ES-I3 (cell line): ENCODE results near the gene SEC16A.

Experiments
- H3K36me3 ChIP-seq: 2 replicates; pipeline ENCODE4 v1.6.1; 2013; ENCODE audit warnings: mild to moderate bottlenecking, low read length, control low read depth, moderate library complexity; ENCODE audit not compliant: insufficient read depth
- H3K4me1 ChIP-seq: 2 replicates; pipeline ENCODE4 v1.6.1; 2013; ENCODE audit warnings: mild to moderate bottlenecking, control low read depth, low read length; ENCODE audit not compliant: insufficient read depth
- H3K9ac ChIP-seq: 2 replicates; pipeline ENCODE4 v1.6.1; 2013; ENCODE audit warnings: low read depth, mild to moderate bottlenecking, low read length, moderate library complexity
- H3K9me3 ChIP-seq: 2 replicates; pipeline ENCODE4 v1.6.1; 2013; ENCODE audit warnings: mild to moderate bottlenecking, low read length, moderate library complexity; ENCODE audit not compliant: control insufficient read depth, insufficient read depth

Gene SEC16A

GRCh38 chr9:136474974-136475865 is 7.6 kb downstream of the SEC16A start:
- H3K4me1 ChIP-seq: no peaks in the 10 kb centered on the region
- no peaks in the 10 kb centered on the region for H3K9me3 ChIP-seq
- peaks cover 50% of the 10 kb centered on the region for H3K36me3 ChIP-seq
- H3K9ac ChIP-seq: no peak overlapping the region

- no peaks in the 10 kb centered on the region for H3K4me1 ChIP-seq
- no peaks in the 10 kb centered on the region for H3K9me3 ChIP-seq
- H3K9ac ChIP-seq: no peak overlapping the region
- peaks cover 52% of the 10 kb centered on the region for H3K36me3 ChIP-seq
Observed at GRCh38 chr9:136474021-136474640, 8.7 kb downstream of the SEC16A start.

DNA sequence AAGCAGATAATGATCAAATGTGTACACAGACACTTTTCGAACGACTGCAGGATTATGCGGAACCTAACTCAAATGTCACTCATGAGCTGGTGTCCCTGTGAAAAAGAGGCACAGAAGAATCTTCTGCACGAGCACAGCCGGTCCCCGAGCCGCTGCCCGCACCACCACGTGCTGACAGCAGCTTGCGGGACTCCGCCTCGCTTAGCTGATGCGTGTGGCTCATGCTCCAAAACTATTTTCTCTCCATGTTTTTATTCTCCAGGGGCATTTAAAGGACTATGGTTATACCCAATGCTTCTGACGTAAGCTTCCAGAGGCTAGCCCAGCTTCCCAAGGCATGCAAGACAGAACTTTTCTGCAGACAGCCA is 9.5 kb downstream of the SEC16A start:
- Histone ChIP-seq H3K9ac (no peak overlapping the region), H3K9me3 (no peaks in the 10 kb centered on the region), H3K4me1 (no peaks in the 10 kb centered on the region), H3K36me3 (peaks cover 55% of the 10 kb centered on the region)

DNA sequence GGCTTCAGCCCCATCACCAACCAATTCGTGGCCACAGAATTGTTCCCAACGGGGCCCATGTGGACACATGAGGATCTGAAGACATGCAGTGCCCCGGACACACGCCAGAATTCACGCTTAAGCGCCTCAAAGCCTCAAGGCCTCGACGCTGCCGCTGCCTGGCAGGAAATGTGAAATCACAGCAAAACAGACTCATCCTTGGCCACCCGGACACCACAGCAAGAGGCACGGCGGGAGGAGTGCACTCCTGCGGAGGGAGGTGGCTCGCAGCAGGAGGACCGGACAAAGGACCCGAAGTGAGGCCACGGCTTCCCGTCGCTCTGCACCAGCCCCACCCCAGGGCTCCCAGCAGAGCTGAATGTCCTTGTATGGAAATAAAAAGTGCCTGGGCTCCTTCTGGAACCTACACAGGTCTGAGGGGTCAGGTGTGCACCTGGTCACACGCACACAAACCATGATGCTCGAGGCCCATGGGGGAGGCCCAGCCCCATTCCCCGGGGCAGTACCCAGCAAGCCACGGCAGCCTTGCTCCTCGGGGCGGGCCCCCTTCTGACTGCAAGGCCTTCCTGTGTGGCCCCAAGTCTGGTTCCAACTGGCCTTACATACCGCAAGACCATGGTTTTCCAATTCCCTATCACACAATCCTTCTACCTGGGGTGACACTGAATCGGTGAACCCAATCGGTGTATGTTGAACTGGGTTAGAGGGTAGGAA is 10.0 kb downstream of the SEC16A start:
- Histone ChIP-seq H3K4me1 (no peaks in the 10 kb centered on the region), H3K9me3 (no peaks in the 10 kb centered on the region), H3K9ac (no peak overlapping the region), H3K36me3 (peaks cover 55% of the 10 kb centered on the region)

DNA sequence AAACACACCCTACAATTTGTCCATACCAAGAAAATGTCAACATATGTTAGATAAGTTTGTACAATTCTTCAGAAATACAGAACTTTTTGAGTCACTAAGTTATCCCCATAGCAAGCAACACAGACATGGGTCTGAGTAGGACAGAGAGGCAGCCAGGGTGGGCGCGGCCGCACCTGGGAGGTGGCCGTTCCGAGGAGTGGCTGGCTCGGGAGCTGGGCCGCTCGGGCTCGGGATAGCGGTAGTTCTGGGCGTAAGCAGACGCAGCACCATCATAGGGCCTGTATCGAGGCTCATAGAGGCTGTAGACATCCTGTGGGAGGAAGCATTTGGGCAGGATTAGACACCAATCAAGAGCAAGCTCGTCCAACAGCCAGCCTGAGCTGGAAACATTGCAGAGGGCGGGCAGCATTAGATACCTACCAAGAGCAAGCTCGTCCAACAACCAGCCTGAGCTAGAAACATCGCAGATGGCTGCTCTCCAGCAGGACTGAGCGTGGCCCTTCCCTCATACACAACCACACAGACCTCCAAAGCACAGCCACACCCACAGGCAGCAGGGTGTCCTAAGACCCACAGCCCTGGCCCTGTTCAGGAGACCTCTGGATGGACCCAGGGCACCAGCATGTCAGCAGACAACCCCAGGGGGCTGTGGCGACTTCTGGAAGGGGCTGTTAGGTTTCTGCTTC is 10.9 kb downstream of the SEC16A start:
- peaks cover 49% of the 10 kb centered on the region for H3K36me3 ChIP-seq
- H3K4me1 ChIP-seq: no peaks in the 10 kb centered on the region
- no peak overlapping the region for H3K9ac ChIP-seq
- H3K9me3 ChIP-seq: no peaks in the 10 kb centered on the region

- no peak overlapping the region for H3K9ac ChIP-seq
- H3K36me3 ChIP-seq: peaks cover 44% of the 10 kb centered on the region
- no peaks in the 10 kb centered on the region for H3K9me3 ChIP-seq
- no peaks in the 10 kb centered on the region for H3K4me1 ChIP-seq
Observed at GRCh38 chr9:136470792-136471469, 11.9 kb downstream of the SEC16A start.

DNA sequence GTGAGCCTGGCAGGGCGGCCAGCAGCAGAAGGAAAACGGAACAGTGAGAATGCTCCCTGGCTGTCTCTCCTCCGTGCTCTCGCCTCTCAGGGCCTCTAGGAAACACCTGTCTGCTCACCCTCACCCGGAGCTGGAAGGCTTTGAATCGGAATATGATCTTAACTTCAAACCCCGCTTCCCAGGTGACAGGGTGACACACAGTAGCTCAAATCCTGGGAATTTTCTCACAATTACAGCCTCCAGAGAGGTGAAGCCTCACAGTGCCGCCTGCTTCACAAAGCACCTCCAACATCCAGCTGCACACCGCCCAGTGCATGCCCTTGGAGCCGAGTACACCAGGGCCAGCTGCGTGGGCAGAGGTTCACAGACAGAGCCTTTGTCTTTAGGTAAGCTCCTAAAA is 12.5 kb downstream of the SEC16A start:
- no peak overlapping the region for H3K9ac ChIP-seq
- no peaks in the 10 kb centered on the region for H3K4me1 ChIP-seq
- H3K36me3 ChIP-seq: peaks cover 44% of the 10 kb centered on the region
- no peaks in the 10 kb centered on the region for H3K9me3 ChIP-seq

DNA sequence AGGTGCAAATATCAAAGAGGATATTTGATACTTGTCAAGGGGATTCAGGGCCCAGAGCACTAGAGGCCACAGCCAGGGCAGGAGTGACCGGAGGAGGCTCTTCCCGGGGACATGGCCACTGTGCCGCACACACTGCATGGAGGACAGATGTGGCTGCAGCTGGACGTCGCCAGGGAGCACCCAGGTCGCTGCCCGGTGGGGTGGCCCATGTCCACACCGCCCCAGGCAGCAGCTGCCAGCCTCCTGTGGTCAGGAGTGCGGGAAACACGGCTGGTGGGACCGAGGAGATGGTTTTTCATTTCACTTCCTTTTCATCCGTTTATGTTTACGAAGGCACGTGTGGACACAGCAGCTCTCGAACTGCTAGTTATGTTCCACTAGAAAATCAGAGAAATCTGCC is 15.1 kb downstream of the SEC16A start:
- no peak overlapping the region for H3K9ac ChIP-seq
- peaks cover 44% of the 10 kb centered on the region for H3K36me3 ChIP-seq
- no peaks in the 10 kb centered on the region for H3K9me3 ChIP-seq
- H3K4me1 ChIP-seq: no peaks in the 10 kb centered on the region

- H3K36me3 ChIP-seq: peaks cover 36% of the 10 kb centered on the region
Observed at GRCh38 chr9:136466155-136466541, 16.7 kb downstream of the SEC16A start.

GRCh38 chr9:136465500-136466154 is 17.2 kb downstream of the SEC16A start:
- no peaks in the 10 kb centered on the region for H3K9me3 ChIP-seq
- H3K9ac ChIP-seq: no peak overlapping the region
- H3K36me3 ChIP-seq: peaks cover 41% of the 10 kb centered on the region
- no peaks in the 10 kb centered on the region for H3K4me1 ChIP-seq

More at GRCh38 chr9:136466155-136466541, 16.7 kb downstream of the SEC16A start:
- Histone ChIP-seq H3K4me1 (no peaks in the 10 kb centered on the region), H3K9ac (no peak overlapping the region), H3K9me3 (no peaks in the 10 kb centered on the region)

- Histone ChIP-seq H3K4me1 (no peaks in the 10 kb centered on the region), H3K9ac (no peak overlapping the region), H3K36me3 (peaks cover 51% of the 10 kb centered on the region), H3K9me3 (no peaks in the 10 kb centered on the region)
Observed at GRCh38 chr9:136464241-136464640, 18.6 kb downstream of the SEC16A start.

DNA sequence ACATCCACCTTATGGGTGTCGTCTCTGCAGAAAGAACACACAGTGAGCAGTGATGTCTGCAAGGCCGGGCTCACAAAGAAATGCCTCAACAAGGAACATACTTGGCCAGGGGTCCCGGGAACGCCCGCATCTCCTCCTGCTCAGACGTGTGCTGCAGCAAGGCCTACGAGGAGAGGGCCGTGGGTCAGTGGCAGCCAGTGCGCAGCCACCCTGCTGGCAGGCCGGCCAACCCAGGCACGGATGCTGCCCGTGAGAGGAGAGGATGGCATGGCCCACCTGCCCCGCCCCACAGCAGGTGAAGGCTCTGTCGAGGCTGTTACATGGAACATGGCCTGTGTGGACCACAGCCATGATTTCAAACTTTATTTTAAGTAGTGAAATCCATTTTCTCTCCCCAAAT is 19.3 kb downstream of the SEC16A start:
- H3K36me3 ChIP-seq: peaks cover 54% of the 10 kb centered on the region

GRCh38 chr9:136462664-136463063 is 20.2 kb downstream of the SEC16A start:
- peaks cover 58% of the 10 kb centered on the region for H3K36me3 ChIP-seq
- H3K9me3 ChIP-seq: no peaks in the 10 kb centered on the region
- no peaks in the 10 kb centered on the region for H3K4me1 ChIP-seq
- no peak overlapping the region for H3K9ac ChIP-seq

More for the DNA sequence above, 19.3 kb downstream of the SEC16A start:
- Histone ChIP-seq H3K9ac (no peak overlapping the region), H3K4me1 (no peaks in the 10 kb centered on the region), H3K9me3 (no peaks in the 10 kb centered on the region)
